ENCODE data around the gene PARP14.
"Not testable (repeated sequence)": the region's sequence is repeated elsewhere in the genome, so short reads cannot be mapped to it uniquely, and the experiment has no call there.

PARP14 gene

DNA sequence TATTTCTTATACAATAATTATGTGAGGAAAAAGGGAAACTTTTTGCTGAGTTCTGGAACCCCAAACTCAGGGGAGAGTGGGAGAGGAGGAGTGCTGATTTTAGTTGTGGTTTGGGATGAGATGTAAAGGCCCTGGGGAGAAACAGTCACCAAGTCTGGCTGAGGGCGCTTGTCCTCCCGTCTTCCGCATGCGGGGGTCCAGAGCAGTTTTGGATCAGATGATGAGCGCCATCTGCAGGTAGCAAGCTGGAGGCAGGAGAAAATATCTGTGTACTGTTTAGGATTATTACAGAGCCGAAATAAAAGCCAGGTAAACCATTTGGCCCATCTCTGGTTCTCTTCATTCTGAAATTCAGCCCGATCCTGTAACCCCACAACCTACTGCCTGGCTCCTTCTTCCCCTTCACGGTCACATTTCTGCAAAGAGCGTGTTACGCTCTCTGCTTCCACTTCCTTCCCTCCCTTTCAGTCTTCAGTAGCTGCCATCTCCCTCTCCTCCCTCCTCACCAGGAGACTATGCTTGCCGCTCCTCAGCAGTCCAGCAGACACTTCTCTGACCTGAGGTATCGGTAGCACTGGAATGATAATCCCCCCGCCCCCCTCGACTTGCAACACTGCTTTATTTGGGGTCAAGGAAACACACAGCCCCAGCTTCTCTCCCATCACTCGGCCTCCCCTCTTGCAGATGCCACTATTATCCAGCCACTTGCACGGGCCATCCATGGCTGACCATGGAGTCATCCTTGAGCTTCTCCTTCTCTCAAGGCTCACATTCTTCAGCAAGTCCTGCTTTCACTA is 1.4 kb upstream of the PARP14 start:
- peak; percentile 83 for DNase-seq (ENCODE audit: low spot score)
- Histone ChIP-seq H3K4me3 (peak overlapping the region; percentile 95), H3K27ac (peak overlapping the region; percentile 93 to 96)
- TF ChIP-seq, protein P1, sequence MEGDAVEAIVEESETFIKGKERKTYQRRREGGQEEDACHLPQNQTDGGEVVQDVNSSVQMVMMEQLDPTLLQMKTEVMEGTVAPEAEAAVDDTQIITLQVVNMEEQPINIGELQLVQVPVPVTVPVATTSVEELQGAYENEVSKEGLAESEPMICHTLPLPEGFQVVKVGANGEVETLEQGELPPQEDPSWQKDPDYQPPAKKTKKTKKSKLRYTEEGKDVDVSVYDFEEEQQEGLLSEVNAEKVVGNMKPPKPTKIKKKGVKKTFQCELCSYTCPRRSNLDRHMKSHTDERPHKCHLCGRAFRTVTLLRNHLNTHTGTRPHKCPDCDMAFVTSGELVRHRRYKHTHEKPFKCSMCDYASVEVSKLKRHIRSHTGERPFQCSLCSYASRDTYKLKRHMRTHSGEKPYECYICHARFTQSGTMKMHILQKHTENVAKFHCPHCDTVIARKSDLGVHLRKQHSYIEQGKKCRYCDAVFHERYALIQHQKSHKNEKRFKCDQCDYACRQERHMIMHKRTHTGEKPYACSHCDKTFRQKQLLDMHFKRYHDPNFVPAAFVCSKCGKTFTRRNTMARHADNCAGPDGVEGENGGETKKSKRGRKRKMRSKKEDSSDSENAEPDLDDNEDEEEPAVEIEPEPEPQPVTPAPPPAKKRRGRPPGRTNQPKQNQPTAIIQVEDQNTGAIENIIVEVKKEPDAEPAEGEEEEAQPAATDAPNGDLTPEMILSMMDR (IDR thresholded peaks at IDR 0.05): peak; percentile 79

GRCh38 chr3:122679882-122680474 is 661 bp upstream of the PARP14 start:
- TF ChIP-seq, protein P1 (IDR thresholded peaks at IDR 0.05): no peak
- H3K4me3 ChIP-seq: peak overlapping the region; percentile 95
- DNase-seq (ENCODE audit: low spot score): no peak
- H3K27ac ChIP-seq: peak overlapping the region; percentile 93 to 96

- no peak for DNase-seq (ENCODE audit: low spot score)
- TF ChIP-seq, protein P1 (IDR thresholded peaks at IDR 0.05): no peak
These were observed 790 bp downstream of the PARP14 start for GRCh38 chr3:122681284-122681973.

GRCh38 chr3:122681974-122682409 is 1.4 kb downstream of the PARP14 start:
- Histone ChIP-seq H3K27ac (peak overlapping the region in 1 of 2 donors; percentile 96), H3K4me3 (peak overlapping the region; percentile 95)
- DNase-seq (ENCODE audit: low spot score): no peak
- TF ChIP-seq, protein P1 (IDR thresholded peaks at IDR 0.05): no peak

More at GRCh38 chr3:122681284-122681973, 790 bp downstream of the PARP14 start:
- Histone ChIP-seq H3K27ac (peak overlapping the region; percentile 93 to 96), H3K4me3 (peak overlapping the region; percentile 95)

GRCh38 chr3:122682778-122683411 is 2.3 kb downstream of the PARP14 start:
- peak overlapping the region; percentile 95 for H3K4me3 ChIP-seq
- DNase-seq (ENCODE audit: low spot score); H3K27ac ChIP-seq: not testable (repeated sequence)

DNA sequence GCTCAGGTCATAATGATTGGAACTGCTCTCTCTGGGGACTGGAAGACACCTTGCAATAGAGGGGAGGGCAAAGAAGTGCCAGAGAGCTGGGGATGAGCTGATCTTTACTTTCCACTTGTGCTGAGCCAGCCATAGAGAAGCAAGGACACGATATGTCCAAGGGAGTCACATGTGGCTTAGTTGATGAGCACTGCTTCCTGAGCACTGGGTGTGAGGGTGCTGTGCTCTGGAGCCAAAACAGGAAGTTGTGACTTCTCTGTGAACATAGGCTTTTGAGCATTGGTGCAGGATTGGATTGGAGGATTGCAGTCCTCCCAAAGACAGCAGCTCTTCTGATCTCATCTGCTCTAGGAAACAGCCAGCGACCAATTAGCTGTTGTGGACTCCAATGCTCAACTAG is 6.7 kb downstream of the PARP14 start:
- Histone ChIP-seq H3K4me3 (no peak overlapping the region), H3K27ac (no peak overlapping the region)
- DNase-seq (ENCODE audit: low spot score): no peak
- TF ChIP-seq, protein P1 (IDR thresholded peaks at IDR 0.05): no peak

GRCh38 chr3:122688996-122689395 is 8.4 kb downstream of the PARP14 start:
- Histone ChIP-seq H3K4me3 (no peak overlapping the region), H3K27ac (no peak overlapping the region)
- TF ChIP-seq, protein P1 (IDR thresholded peaks at IDR 0.05): no peak
- DNase-seq (ENCODE audit: low spot score): no peak
